ENCODE results near the gene TEX36.

GRCh38 chr10:125700355-125700911 is 17.5 kb upstream of the TEX36 start:
- TF ChIP-seq, protein P1, sequence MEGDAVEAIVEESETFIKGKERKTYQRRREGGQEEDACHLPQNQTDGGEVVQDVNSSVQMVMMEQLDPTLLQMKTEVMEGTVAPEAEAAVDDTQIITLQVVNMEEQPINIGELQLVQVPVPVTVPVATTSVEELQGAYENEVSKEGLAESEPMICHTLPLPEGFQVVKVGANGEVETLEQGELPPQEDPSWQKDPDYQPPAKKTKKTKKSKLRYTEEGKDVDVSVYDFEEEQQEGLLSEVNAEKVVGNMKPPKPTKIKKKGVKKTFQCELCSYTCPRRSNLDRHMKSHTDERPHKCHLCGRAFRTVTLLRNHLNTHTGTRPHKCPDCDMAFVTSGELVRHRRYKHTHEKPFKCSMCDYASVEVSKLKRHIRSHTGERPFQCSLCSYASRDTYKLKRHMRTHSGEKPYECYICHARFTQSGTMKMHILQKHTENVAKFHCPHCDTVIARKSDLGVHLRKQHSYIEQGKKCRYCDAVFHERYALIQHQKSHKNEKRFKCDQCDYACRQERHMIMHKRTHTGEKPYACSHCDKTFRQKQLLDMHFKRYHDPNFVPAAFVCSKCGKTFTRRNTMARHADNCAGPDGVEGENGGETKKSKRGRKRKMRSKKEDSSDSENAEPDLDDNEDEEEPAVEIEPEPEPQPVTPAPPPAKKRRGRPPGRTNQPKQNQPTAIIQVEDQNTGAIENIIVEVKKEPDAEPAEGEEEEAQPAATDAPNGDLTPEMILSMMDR (IDR thresholded peaks at IDR 0.05): peak in 2 of 4 experiments; percentile 9 to 28
- TF ChIP-seq POLR2AphosphoS5 (IDR thresholded peaks at IDR 0.05): no peak
- no peak for TF ChIP-seq POLR2A (IDR thresholded peaks at IDR 0.05)
